T-helper 17 cell (primary cell): Measurements from ENCODE around the gene CYP3A5. TPM values are rescaled to one million over a fixed set of nuclear protein-coding genes. Genes with fewer than 3 reads are reported as not detected.
A peak's percentile ranks its signal among the peaks of the same experiment; 100 is the strongest.
"Not testable (repeated sequence)": the region's sequence is repeated elsewhere in the genome, so short reads cannot be mapped to it uniquely, and the experiment has no call there.

Source experiments
- ATAC-seq: fragments of 150-1000 bp; cut with Tn5 transposase; 2 replicates; pipeline ENCODE4 v1.10.0; 2021; ENCODE audit warnings: mild to moderate bottlenecking, moderate library complexity
- DNase-seq, 3 donors: peaks; one replicate each; pipeline versions ENCODE4 v3.0.0 to v3.0.0-alpha.2; 2020 to 2021
- H3K9me3 ChIP-seq: one replicate; pipeline ENCODE4 v1.7.0; 2013; ENCODE audit warnings: low read length, mild to moderate bottlenecking; ENCODE audit not compliant: control insufficient read depth, poor library complexity, severe bottlenecking
- H3K27ac Mint-ChIP-seq: one replicate; pipeline ENCODE4 v1.8.0; 2022; ENCODE audit warnings: mild to moderate bottlenecking, moderate library complexity, mixed read lengths
- H3K27me3 Mint-ChIP-seq: one replicate; pipeline ENCODE4 v1.8.0; 2022; ENCODE audit warnings: mixed read lengths
- H3K36me3 Mint-ChIP-seq: one replicate; pipeline ENCODE4 v1.8.0; 2022; ENCODE audit warnings: low read depth, mixed read lengths
- H3K4me1 Mint-ChIP-seq: one replicate; pipeline ENCODE4 v1.8.0; 2022; ENCODE audit warnings: mild to moderate bottlenecking, mixed read lengths
- H3K4me3 Mint-ChIP-seq: one replicate; pipeline ENCODE4 v1.8.0; 2022; ENCODE audit warnings: mild to moderate bottlenecking, moderate library complexity, mixed read lengths
- total RNA-seq, 4 donors: library from RNA in 2 of 4; stranded (reverse) in 2 of 4; gene quantifications; one replicate each; pipeline ENCODE4 v1.2.3 and lab custom pipeline; 2022 to 2026

Gene CYP3A5
- total RNA-seq, 2 donors from 2014 or later, result 0.20 TPM; not detected in 1

- no peak for DNase-seq
- no peaks in the 10 kb centered on the region for H3K9me3 ChIP-seq
- Mint-ChIP-seq H3K27ac (peak overlapping the region; percentile 6), H3K27me3 (no peaks in the 10 kb centered on the region), H3K36me3 (no peaks in the 10 kb centered on the region), H3K4me3 (no peak overlapping the region), H3K4me1 (peaks cover 13% of the 10 kb centered on the region)
- ATAC-seq, result no peak
Observed at GRCh38 chr7:99672573-99672972, 7.2 kb downstream of the CYP3A5 start.

GRCh38 chr7:99669782-99670181 is 10.0 kb downstream of the CYP3A5 start:
- peaks cover 3% of the 10 kb centered on the region for H3K4me1 Mint-ChIP-seq
- ATAC-seq, result no peak

GRCh38 chr7:99668541-99668940 is 11.3 kb downstream of the CYP3A5 start:
- peaks cover 2% of the 10 kb centered on the region for H3K36me3 Mint-ChIP-seq
- DNase-seq (no peak), ATAC-seq (no peak)
- H3K27me3 Mint-ChIP-seq, result no peaks in the 10 kb centered on the region
- no peaks in the 10 kb centered on the region for H3K9me3 ChIP-seq
- no peak overlapping the region for H3K4me3 Mint-ChIP-seq
- no peak overlapping the region for H3K27ac Mint-ChIP-seq
- peaks cover 1% of the 10 kb centered on the region for H3K4me1 Mint-ChIP-seq

More at GRCh38 chr7:99669782-99670181, 10.0 kb downstream of the CYP3A5 start:
- H3K4me3 Mint-ChIP-seq, result no peak overlapping the region
- no peaks in the 10 kb centered on the region for H3K27me3 Mint-ChIP-seq
- no peak overlapping the region for H3K27ac Mint-ChIP-seq
- H3K9me3 ChIP-seq, result no peaks in the 10 kb centered on the region
- H3K36me3 Mint-ChIP-seq, result peaks cover 2% of the 10 kb centered on the region
- DNase-seq, result no peak

GRCh38 chr7:99667179-99667578 is 12.6 kb downstream of the CYP3A5 start:
- DNase-seq, result no peak
- Mint-ChIP-seq H3K27me3 (no peaks in the 10 kb centered on the region), H3K4me3 (no peak overlapping the region), H3K36me3 (peaks cover 2% of the 10 kb centered on the region), H3K27ac (no peak overlapping the region), H3K4me1 (no peaks in the 10 kb centered on the region)
- H3K9me3 ChIP-seq, result no peaks in the 10 kb centered on the region
- no peak for ATAC-seq

- Mint-ChIP-seq H3K27me3 (no peaks in the 10 kb centered on the region), H3K36me3 (peaks cover 2% of the 10 kb centered on the region), H3K27ac (no peak overlapping the region), H3K4me1 (no peaks in the 10 kb centered on the region), H3K4me3 (no peak overlapping the region)
- ATAC-seq (no peak), DNase-seq (no peak)
- no peaks in the 10 kb centered on the region for H3K9me3 ChIP-seq
Observed at GRCh38 chr7:99666013-99666395, 13.8 kb downstream of the CYP3A5 start.

GRCh38 chr7:99665312-99666012 is 14.3 kb downstream of the CYP3A5 start:
- ATAC-seq, result no peak
- DNase-seq, result no peak
- Mint-ChIP-seq H3K27ac (no peak overlapping the region), H3K27me3 (no peaks in the 10 kb centered on the region), H3K4me1 (peaks cover under 1% of the 10 kb centered on the region), H3K36me3 (peaks cover 2% of the 10 kb centered on the region), H3K4me3 (no peak overlapping the region)
- no peaks in the 10 kb centered on the region for H3K9me3 ChIP-seq

GRCh38 chr7:99657879-99658278 is 21.9 kb downstream of the CYP3A5 start:
- not testable (repeated sequence) for H3K27ac Mint-ChIP-seq, ATAC-seq, H3K4me1 Mint-ChIP-seq, H3K4me3 Mint-ChIP-seq, H3K9me3 ChIP-seq, DNase-seq, H3K27me3 Mint-ChIP-seq, H3K36me3 Mint-ChIP-seq

GRCh38 chr7:99654626-99655025 is 25.2 kb downstream of the CYP3A5 start:
- not testable (repeated sequence) for H3K4me1 Mint-ChIP-seq, H3K9me3 ChIP-seq, DNase-seq, ATAC-seq, H3K27ac Mint-ChIP-seq, H3K4me3 Mint-ChIP-seq, H3K27me3 Mint-ChIP-seq, H3K36me3 Mint-ChIP-seq

GRCh38 chr7:99653754-99654153 is 26.0 kb downstream of the CYP3A5 start:
- no peak for ATAC-seq

GRCh38 chr7:99653269-99653668 is 26.5 kb downstream of the CYP3A5 start:
- H3K9me3 ChIP-seq, ATAC-seq, DNase-seq, H3K36me3 Mint-ChIP-seq, H3K27me3 Mint-ChIP-seq, H3K27ac Mint-ChIP-seq, H3K4me1 Mint-ChIP-seq, H3K4me3 Mint-ChIP-seq: not testable (repeated sequence)

More at GRCh38 chr7:99653754-99654153, 26.0 kb downstream of the CYP3A5 start:
- Mint-ChIP-seq H3K27ac (no peak overlapping the region), H3K27me3 (no peaks in the 10 kb centered on the region), H3K36me3 (peaks cover 2% of the 10 kb centered on the region), H3K4me1 (peaks cover 3% of the 10 kb centered on the region), H3K4me3 (no peak overlapping the region)
- no peak for DNase-seq
- no peaks in the 10 kb centered on the region for H3K9me3 ChIP-seq

GRCh38 chr7:99652671-99653070 is 27.1 kb downstream of the CYP3A5 start:
- Mint-ChIP-seq H3K27ac (no peak overlapping the region), H3K36me3 (peaks cover 2% of the 10 kb centered on the region), H3K4me1 (peaks cover 6% of the 10 kb centered on the region), H3K27me3 (no peaks in the 10 kb centered on the region), H3K4me3 (no peak overlapping the region)
- DNase-seq (no peak), ATAC-seq (no peak)
- H3K9me3 ChIP-seq, result no peaks in the 10 kb centered on the region

- Mint-ChIP-seq H3K27me3 (no peaks in the 10 kb centered on the region), H3K4me3 (no peak overlapping the region), H3K36me3 (peaks cover 6% of the 10 kb centered on the region), H3K27ac (no peak overlapping the region), H3K4me1 (peaks cover 8% of the 10 kb centered on the region)
- H3K9me3 ChIP-seq, result no peaks in the 10 kb centered on the region
- ATAC-seq (no peak), DNase-seq (no peak)
Observed at GRCh38 chr7:99651290-99651689, 28.5 kb downstream of the CYP3A5 start.

GRCh38 chr7:99648843-99649242 is 31.0 kb downstream of the CYP3A5 start:
- no peak overlapping the region for H3K27ac Mint-ChIP-seq
- no peaks in the 10 kb centered on the region for H3K9me3 ChIP-seq
- no peak for ATAC-seq
- H3K36me3 Mint-ChIP-seq, result peaks cover 13% of the 10 kb centered on the region
- no peak overlapping the region for H3K4me3 Mint-ChIP-seq
- H3K27me3 Mint-ChIP-seq, result no peaks in the 10 kb centered on the region
- peaks cover 11% of the 10 kb centered on the region for H3K4me1 Mint-ChIP-seq
- DNase-seq, result no peak

GRCh38 chr7:99645590-99645989 is 34.2 kb downstream of the CYP3A5 start:
- H3K27ac Mint-ChIP-seq, result no peak overlapping the region
- no peaks in the 10 kb centered on the region for H3K27me3 Mint-ChIP-seq
- H3K4me1 Mint-ChIP-seq, result peaks cover 11% of the 10 kb centered on the region
- DNase-seq (no peak), ATAC-seq (no peak)
- H3K36me3 Mint-ChIP-seq, result peaks cover 14% of the 10 kb centered on the region
- H3K4me3 Mint-ChIP-seq, result no peak overlapping the region
- no peaks in the 10 kb centered on the region for H3K9me3 ChIP-seq
